ENCODE results near the gene LRRC1. TPM values are rescaled to one million over a fixed set of nuclear protein-coding genes. Genes with fewer than 3 reads are reported as not detected.
"Not testable (repeated sequence)": the region's sequence is repeated elsewhere in the genome, so short reads cannot be mapped to it uniquely, and the experiment has no call there.

LRRC1 gene
- total RNA-seq, 4 donors from 2014 or later = 10.4 to 13.0 (median 12.6) TPM

- TF ChIP-seq POLR2AphosphoS5 (IDR thresholded peaks at IDR 0.05) (no peak), CTCF (IDR thresholded peaks at IDR 0.05) (no peak), POLR2A (IDR thresholded peaks at IDR 0.05; ENCODE audit: low read depth) (no peak), EP300 (IDR thresholded peaks at IDR 0.05) (no peak)
- 78% methylated on average over 2 of the region's 2 CpGs for WGBS
- intact Hi-C loops (cut with DNase I) = no loop called here
- Histone ChIP-seq H3K27me3 (no peaks in the 10 kb centered on the region), H3K9me3 (no peaks in the 10 kb centered on the region), H3K4me3 (no peak overlapping the region), H3K36me3 (no peaks in the 10 kb centered on the region), H3K27ac (replicated peaks in 1 of 4) (no peak overlapping the region), H3K4me1 (no peaks in the 10 kb centered on the region)
- DNase-seq (ENCODE audit: extremely low spot score) = no peak
Measured at GRCh38 chr6:53771785-53772624, 22.8 kb upstream of the LRRC1 start.

- intact Hi-C loops (cut with DNase I) = no loop called here
Measured at GRCh38 chr6:53773044-53773696, 21.6 kb upstream of the LRRC1 start.

GRCh38 chr6:53776152-53776551, 18.7 kb upstream of the LRRC1 start:
- not testable (repeated sequence) for DNase-seq (ENCODE audit: extremely low spot score); H3K36me3 ChIP-seq
- WGBS = 88% methylated on average over 2 of the region's 2 CpGs

More at GRCh38 chr6:53773044-53773696, 21.6 kb upstream of the LRRC1 start:
- Histone ChIP-seq H3K4me1 (no peaks in the 10 kb centered on the region), H3K4me3 (no peak overlapping the region), H3K27me3 (no peaks in the 10 kb centered on the region), H3K36me3 (no peaks in the 10 kb centered on the region), H3K9me3 (no peaks in the 10 kb centered on the region), H3K27ac (replicated peaks in 1 of 4) (no peak overlapping the region)
- TF ChIP-seq POLR2AphosphoS5 (IDR thresholded peaks at IDR 0.05) (no peak), POLR2A (IDR thresholded peaks at IDR 0.05; ENCODE audit: low read depth) (no peak), EP300 (IDR thresholded peaks at IDR 0.05) (no peak), CTCF (IDR thresholded peaks at IDR 0.05) (no peak)
- no peak for DNase-seq (ENCODE audit: extremely low spot score)

GRCh38 chr6:53784991-53785390, 9.8 kb upstream of the LRRC1 start:
- H3K4me3 ChIP-seq; DNase-seq (ENCODE audit: extremely low spot score); H3K27me3 ChIP-seq; H3K9me3 ChIP-seq; H3K27ac ChIP-seq (replicated peaks in 1 of 4); H3K4me1 ChIP-seq; intact Hi-C loops (cut with DNase I); H3K36me3 ChIP-seq: not testable (repeated sequence)

More at GRCh38 chr6:53776152-53776551, 18.7 kb upstream of the LRRC1 start:
- H3K27me3 ChIP-seq; intact Hi-C loops (cut with DNase I); H3K9me3 ChIP-seq; H3K4me1 ChIP-seq; H3K4me3 ChIP-seq; H3K27ac ChIP-seq (replicated peaks in 1 of 4): not testable (repeated sequence)

- WGBS = 92% methylated on average over 1 of the region's 1 CpG
- intact Hi-C loops (cut with DNase I) = no loop called here
Measured at GRCh38 chr6:53786832-53787231, 8.0 kb upstream of the LRRC1 start.

More at GRCh38 chr6:53786832-53787231, 8.0 kb upstream of the LRRC1 start:
- Histone ChIP-seq H3K4me3 (no peak overlapping the region), H3K27me3 (no peaks in the 10 kb centered on the region), H3K27ac (replicated peaks in 1 of 4) (no peak overlapping the region), H3K9me3 (peaks cover 0 to 6% (median 0%) of the 10 kb centered on the region in 4 donors), H3K36me3 (no peaks in the 10 kb centered on the region), H3K4me1 (no peaks in the 10 kb centered on the region)
- no peak for DNase-seq (ENCODE audit: extremely low spot score)
- TF ChIP-seq CTCF (IDR thresholded peaks at IDR 0.05) = no peak
- no peak for TF ChIP-seq POLR2A (IDR thresholded peaks at IDR 0.05; ENCODE audit: low read depth)
- TF ChIP-seq POLR2AphosphoS5 (IDR thresholded peaks at IDR 0.05) = no peak
- TF ChIP-seq EP300 (IDR thresholded peaks at IDR 0.05) = no peak

Measured in esophagus muscularis mucosa (tissue), 4 donors.